Fibroblast of lung (primary cell): ENCODE measurements around the gene EN2. TPM values are rescaled to one million over a fixed set of nuclear protein-coding genes. Genes with fewer than 3 reads are reported as not detected.

Experiments
- DNase-seq, 2 donors: peaks; one replicate each; pipeline versions ENCODE4 v3.0.0 to v3.0.0-alpha.2; 2010; ENCODE audit warnings: low read depth in 2 of 2
- H2AFZ ChIP-seq: 2 replicates; pipeline ENCODE4 v1.5.1; 2012; ENCODE audit warnings: low read length, control low read depth, inconsistent platforms
- H3K27ac ChIP-seq: 2 replicates; pipeline ENCODE4 v1.5.1; 2011; ENCODE audit warnings: low read length, control low read depth; ENCODE audit not compliant: insufficient read depth
- H3K27me3 ChIP-seq: 2 replicates; pipeline ENCODE4 v1.5.1; 2011; ENCODE audit warnings: mild to moderate bottlenecking, low read length; ENCODE audit not compliant: control insufficient read depth, insufficient read depth
- H3K36me3 ChIP-seq: 2 replicates; pipeline ENCODE4 v1.5.1; 2011; ENCODE audit warnings: low read length; ENCODE audit not compliant: control insufficient read depth, insufficient read depth
- H3K4me1 ChIP-seq: 2 replicates; pipeline ENCODE4 v1.5.1; 2011; ENCODE audit warnings: low read length; ENCODE audit not compliant: control insufficient read depth, insufficient read depth; ENCODE audit errors: extremely low read depth
- H3K4me2 ChIP-seq: 2 replicates; pipeline ENCODE4 v1.5.1; 2011; ENCODE audit warnings: low read length, control low read depth; ENCODE audit not compliant: insufficient read depth; ENCODE audit errors: extremely low read depth
- H3K4me3 ChIP-seq, 4 experiments: fragments of 200-600 bp in 1 of 4; sonication (generic) in 1 of 4; replicated peaks in 1 of 4; 2 replicates each; pipeline ENCODE4 v1.5.1; 2011 to 2016; ENCODE audit warnings: low read length in 4 of 4, low read depth in 3 of 4, mild to moderate bottlenecking in 3 of 4, control low read depth in 2 of 4, inconsistent platforms in 1 of 4, mixed read lengths in 1 of 4; ENCODE audit not compliant: insufficient read depth in 1 of 4; ENCODE audit errors: control extremely low read depth in 1 of 4
- H3K79me2 ChIP-seq: 2 replicates; pipeline ENCODE4 v1.5.1; 2012; ENCODE audit warnings: mild to moderate bottlenecking, low read length, inconsistent platforms; ENCODE audit not compliant: control insufficient read depth, insufficient read depth
- H3K9ac ChIP-seq: 2 replicates; pipeline ENCODE4 v1.5.1; 2011; ENCODE audit warnings: mild to moderate bottlenecking, low read length, control low read depth; ENCODE audit not compliant: insufficient read depth
- H3K9me3 ChIP-seq: 2 replicates; pipeline ENCODE4 v1.5.1; 2012; ENCODE audit warnings: low read depth, low read length; ENCODE audit not compliant: control insufficient read depth, insufficient read depth
- H4K20me1 ChIP-seq: 2 replicates; pipeline ENCODE4 v1.5.1; 2011; ENCODE audit warnings: low read length; ENCODE audit not compliant: control insufficient read depth, insufficient read depth; ENCODE audit errors: extremely low read depth
- CTCF ChIP-seq, 2 donors: IDR thresholded peaks in 1 of 2; conservative IDR thresholded peaks in 1 of 2; 1 replicate in 1 of 2; 2 replicates in 1 of 2; pipeline ENCODE4 v1.5.1; 2011 to 2012; ENCODE audit warnings: low read length in 2 of 2, control low read depth in 1 of 2, inconsistent platforms in 1 of 2, low read depth in 1 of 2, mild to moderate bottlenecking in 1 of 2
- EZH2 ChIP-seq: IDR thresholded peaks from 2 replicates; pipeline ENCODE4 v1.5.1; 2012; ENCODE audit warnings: low read length, control low read depth, mild to moderate bottlenecking; ENCODE audit errors: missing control alignments
- polyA plus RNA-seq, 2 donors: library from polyadenylated mRNA; depleted of rRNA in 1 of 2; stranded (reverse) in 1 of 2; unstranded in 1 of 2; fragments of >200 nt; gene quantifications; 2 replicates each; pipeline ENCODE4 v1.2.1, GENCODE V29; 2011 to 2012; ENCODE audit warnings: missing spikeins in 1 of 2
- total RNA-seq: library from RNA; depleted of rRNA; stranded (reverse); fragments of >200 nt; gene quantifications from 2 replicates; pipeline ENCODE4 v1.2.1, GENCODE V29; 2014

Gene EN2
- total and polyA plus RNA-seq, 2 donors (not counting 1 experiment from before 2014, with no cell fraction given), result not detected

DNA sequence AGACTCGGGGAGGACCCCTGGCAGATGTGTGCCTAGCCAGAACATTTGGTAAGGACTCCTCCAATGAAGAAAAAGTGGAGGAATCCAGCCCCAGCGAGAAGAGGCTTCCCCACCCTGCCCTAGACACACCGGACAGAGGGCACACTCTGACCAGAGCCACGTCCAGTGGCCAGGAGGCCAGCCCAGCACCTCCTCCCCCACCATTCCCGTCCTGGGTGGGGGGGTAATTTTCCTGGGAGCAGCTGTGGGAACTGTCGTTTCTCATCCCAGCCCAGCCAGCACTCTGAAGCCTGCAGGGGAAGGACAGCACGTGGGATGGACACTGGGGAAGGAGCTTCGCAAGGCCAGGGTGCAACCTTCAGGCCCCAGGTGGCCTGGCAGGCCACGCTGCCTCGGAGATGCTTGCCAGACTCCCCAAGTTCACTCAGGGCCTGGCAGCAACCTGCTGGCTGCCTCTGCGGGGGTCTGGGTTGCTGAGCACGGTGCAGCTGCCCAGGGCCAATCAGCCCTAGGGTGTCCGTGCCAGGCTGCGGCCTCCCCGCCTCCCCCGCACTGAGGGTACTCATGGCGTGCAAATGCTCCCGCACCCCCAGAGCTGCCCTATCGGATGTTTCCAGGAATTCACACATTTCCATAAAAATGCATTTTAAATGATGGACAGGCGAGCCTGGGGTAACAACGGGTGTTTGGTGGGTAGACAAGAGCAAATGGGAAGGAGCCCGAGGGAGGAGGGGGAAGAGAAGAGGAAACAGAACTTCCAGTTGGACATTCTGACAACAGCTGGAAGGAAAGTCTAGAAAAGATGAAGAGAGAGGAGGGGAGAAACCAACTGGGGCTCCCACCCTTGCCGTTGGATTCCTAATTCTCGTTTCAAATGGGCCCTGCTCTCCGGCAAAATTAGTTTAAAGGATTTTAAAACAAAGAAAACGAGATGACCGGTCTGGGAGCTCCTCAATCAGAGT lies 1.9 kb upstream of the EN2 start:
- DNase-seq, result no peak
- peaks cover 81% of the 10 kb centered on the region for H3K27me3 ChIP-seq
- no peak overlapping the region for H3K4me2 ChIP-seq
- TF ChIP-seq EZH2 (peak; percentile 94), CTCF (conservative IDR thresholded peaks at IDR 0.05 in 1 of 2, IDR thresholded peaks at IDR 0.05 in 1 of 2; ENCODE audit: low read depth in 1 of 2, low read length in 2 of 2) (no peak)
- no peak overlapping the region for H3K27ac ChIP-seq
- no peaks in the 10 kb centered on the region for H3K4me1 ChIP-seq
- no peaks in the 10 kb centered on the region for H3K9me3 ChIP-seq
- no peaks in the 10 kb centered on the region for H3K79me2 ChIP-seq
- H3K9ac ChIP-seq, result no peak overlapping the region
- H4K20me1 ChIP-seq, result no peaks in the 10 kb centered on the region
- no peak overlapping the region for H3K4me3 ChIP-seq
- H3K36me3 ChIP-seq, result no peaks in the 10 kb centered on the region
- no peak overlapping the region for H2AFZ ChIP-seq

DNA sequence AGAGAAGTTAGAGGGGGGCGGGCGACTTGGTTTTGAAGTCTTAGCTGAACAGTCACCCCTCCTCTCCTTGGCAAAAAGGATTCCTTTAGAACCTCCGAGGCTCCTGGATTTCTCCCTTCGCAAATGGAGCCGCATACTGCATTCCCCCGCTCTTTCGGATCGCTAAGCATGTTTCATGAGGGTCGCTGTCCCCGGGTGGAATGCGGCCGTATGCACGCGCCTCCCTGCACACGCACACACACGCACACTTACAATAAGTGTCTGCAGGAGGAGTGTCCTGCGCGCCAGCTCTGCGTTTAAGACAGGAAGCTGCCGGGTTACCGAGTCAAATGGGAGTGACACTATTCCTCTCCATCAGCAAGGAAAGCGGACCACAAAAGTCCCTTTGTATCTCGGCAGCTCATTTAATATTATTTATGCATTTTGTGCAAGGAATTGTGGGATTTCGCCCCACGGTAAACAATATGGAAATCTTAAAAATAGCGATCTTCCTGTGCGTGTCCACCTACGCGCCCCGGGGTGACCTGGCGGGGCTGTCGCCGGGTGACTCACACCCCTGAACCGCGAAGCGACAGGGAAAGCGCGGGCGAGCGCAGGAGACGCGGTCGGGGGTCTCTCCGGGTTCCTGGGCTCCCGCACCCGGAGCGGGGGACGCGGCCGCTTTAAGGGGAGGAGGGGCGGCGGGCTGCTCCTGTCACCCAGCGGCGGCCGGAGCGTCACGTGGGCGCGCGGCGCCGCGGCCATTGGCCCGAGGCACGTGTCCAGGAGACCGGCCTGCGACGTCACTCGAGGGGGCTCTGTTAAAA lies 988 bp upstream of the EN2 start:
- Histone ChIP-seq H3K27ac (no peak overlapping the region), H4K20me1 (no peaks in the 10 kb centered on the region), H2AFZ (no peak overlapping the region), H3K36me3 (no peaks in the 10 kb centered on the region), H3K4me3 (peak overlapping the region; percentile 23 to 59 (median 38)), H3K79me2 (no peaks in the 10 kb centered on the region), H3K9me3 (no peaks in the 10 kb centered on the region), H3K4me2 (peak overlapping the region; percentile 78), H3K9ac (no peak overlapping the region), H3K4me1 (no peaks in the 10 kb centered on the region), H3K27me3 (peaks cover 78% of the 10 kb centered on the region)
- no peak for TF ChIP-seq CTCF (conservative IDR thresholded peaks at IDR 0.05 in 1 of 2, IDR thresholded peaks at IDR 0.05 in 1 of 2; ENCODE audit: low read depth in 1 of 2, low read length in 2 of 2)
- TF ChIP-seq EZH2, result peak; percentile 82
- peak; percentile 45 to 49 for DNase-seq

GRCh38 chr7:155457544-155458110 lies 302 bp upstream of the EN2 start:
- Histone ChIP-seq H4K20me1 (no peaks in the 10 kb centered on the region), H3K9ac (no peak overlapping the region), H3K4me2 (peak overlapping the region; percentile 78), H3K36me3 (no peaks in the 10 kb centered on the region), H3K4me1 (no peaks in the 10 kb centered on the region), H3K4me3 (peak overlapping the region in 1 of 4 experiments; percentile 41), H3K79me2 (no peaks in the 10 kb centered on the region), H2AFZ (no peak overlapping the region), H3K27ac (no peak overlapping the region), H3K27me3 (peaks cover 81% of the 10 kb centered on the region), H3K9me3 (no peaks in the 10 kb centered on the region)
- TF ChIP-seq CTCF (conservative IDR thresholded peaks at IDR 0.05 in 1 of 2, IDR thresholded peaks at IDR 0.05 in 1 of 2; ENCODE audit: low read depth in 1 of 2, low read length in 2 of 2), result no peak
- TF ChIP-seq EZH2, result no peak
- no peak for DNase-seq
